HG02840 (cell line): ENCODE results near the gene DDX23.

Experiments used
- ATAC-seq: cut with Tn5 transposase; IDR thresholded peaks from one replicate; pipeline ENCODE4 v1.9.1; 2021; ENCODE audit warnings: mild to moderate bottlenecking, moderate library complexity, moderate number of reproducible peaks; ENCODE audit not compliant: unreplicated experiment, low FRiP score

Gene DDX23

DNA sequence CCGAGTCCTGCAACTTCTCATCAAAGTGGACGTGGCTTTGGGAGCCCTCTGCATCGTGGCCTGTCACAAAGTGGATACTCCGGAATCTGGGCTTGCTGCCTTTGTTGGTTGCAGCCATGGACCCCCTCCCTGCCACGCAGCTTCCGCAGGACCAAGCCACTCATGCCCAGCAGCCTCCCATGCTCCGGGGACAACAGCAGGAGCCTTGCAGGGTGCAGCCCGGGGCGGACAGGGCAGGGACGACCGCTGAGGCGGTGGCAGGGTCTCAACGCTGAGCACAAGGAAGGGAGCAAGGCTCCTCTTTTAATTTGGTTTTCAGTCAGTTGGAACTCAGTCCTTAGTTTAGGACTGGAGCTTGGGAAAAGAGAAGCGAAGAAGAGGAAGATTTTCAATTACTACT is 51.0 kb downstream of the DDX23 start:
- no peak for ATAC-seq

DNA sequence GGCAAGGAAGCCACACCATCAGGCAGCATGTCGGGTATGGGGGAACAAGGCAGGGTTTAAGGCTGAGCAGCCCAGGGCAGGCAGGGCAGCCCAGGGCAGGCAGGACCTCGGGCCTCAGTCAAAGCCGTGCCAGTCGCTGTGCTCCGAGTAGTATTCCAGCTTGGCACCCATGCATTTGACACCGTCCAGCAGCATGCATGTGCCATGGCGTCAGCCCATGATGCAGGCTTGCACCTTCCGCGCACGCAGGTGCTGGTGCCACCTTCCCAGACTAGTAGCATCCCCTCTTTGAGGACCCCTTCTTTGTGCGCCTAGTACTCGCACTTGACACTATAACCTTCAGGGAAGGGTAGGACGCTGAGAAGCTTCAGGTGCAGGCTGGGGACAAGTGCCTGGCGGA is 51.5 kb downstream of the DDX23 start:
- ATAC-seq, result no peak

- no peak for ATAC-seq
These were observed 55.0 kb downstream of the DDX23 start for GRCh38 chr12:48796976-48797375.

DNA sequence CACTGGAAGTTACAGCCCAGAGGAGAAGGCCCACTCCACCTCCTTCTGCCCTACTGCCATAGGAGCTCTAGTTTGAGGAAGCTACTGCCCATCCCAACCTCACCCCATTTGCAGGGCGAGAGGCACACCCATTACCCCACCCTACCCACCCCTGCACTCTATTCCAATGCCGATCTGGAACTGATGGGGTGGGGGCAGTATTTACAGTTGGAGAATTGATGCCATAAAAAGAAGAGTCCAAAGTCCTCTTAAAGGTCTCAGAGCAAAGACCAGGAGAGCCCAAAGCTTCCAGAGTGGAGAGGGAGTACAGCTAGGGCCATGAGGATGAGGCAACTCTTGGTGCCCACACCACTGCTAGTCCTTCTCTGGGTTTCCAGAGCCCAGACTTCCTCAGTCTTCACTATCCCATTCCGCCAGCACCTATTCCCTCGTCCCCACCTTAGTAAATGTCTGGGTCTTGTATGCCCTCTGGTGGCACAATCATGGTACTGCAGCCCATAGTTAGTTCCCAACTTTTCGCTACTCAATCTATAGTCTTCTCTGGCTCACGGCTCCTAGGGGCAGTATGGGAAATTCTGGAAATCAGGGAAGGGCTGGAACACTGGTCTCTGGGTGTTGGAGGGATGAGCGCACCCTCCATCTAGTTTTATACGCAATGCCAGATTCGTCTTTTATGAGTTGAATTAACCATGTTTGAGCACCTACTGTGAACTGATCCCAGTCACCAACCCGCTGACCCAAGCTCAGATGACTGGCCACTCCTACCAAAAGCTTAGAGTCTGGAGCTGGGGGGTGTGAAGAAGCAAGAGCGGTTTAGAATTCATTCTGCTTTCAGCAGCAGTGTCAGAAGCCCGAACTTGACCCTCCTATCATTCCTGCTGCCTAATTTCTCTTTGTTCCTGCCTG is 56.2 kb downstream of the DDX23 start:
- no peak for ATAC-seq

DNA sequence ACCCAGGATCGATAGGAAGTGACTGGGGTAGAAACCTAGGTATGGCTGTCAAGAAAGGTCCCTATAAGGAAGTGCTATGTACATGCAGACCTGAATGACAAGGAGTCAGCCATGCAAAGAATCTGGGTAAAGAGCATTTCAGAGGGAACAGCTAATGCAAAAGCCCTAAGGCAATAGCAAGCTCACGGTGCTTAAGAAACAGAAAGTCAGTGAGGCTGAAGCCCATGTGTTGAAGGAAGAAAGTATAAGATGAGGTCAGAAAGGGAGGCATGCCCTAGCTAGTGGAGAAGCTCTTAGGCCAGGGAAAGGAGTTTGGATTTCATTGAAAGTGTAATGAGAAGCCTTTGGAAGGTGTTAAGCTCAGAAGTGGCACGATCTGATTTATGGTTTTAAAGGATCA is 57.1 kb downstream of the DDX23 start:
- ATAC-seq, result no peak

DNA sequence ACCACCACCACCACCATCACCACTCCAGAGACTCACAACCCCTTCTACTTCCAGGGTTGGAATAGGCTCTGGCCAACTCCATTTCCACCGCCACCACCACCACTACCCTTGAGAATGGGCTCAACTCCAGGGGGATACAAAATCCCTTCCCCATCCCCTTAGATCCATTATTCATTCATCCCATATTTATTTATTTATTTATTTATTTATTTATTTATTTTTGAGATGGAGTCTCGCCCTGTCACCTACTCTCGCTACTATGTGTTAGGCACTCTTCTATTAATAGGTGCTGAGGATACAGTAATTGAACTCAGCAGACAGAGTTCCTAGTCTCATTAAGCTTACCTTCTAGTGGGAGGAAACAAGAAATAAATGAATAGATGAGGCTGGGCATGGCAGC is 58.3 kb downstream of the DDX23 start:
- no peak for ATAC-seq

DNA sequence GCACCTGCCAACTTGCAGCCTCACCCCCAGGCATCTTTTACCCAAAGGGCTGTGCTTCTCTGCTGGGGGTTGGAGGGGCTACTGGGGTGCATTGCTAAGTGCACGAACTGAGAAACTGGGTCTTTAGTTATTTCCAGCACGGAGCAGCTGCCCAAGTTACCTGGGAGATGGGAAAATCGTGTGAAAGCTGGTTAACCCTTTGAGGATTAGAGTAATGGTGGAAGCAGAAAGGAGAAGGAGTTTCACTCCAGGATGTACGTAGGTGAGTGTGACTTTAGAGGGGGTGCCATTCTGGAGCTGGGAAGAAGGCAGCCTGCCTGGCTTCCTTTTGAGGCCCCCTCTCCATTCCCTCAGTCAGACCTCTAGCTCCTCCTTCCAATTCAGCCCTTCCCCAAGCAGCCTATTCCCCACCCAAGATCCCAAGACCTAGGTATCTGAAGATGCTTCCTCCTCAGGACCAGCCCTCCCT is 62.1 kb downstream of the DDX23 start:
- ATAC-seq, result no peak

- ATAC-seq, result no peak
These were observed 62.8 kb downstream of the DDX23 start, which contains the start of gene ADCY6 for GRCh38 chr12:48788854-48789775. Gene ADCY6, minus strand, starts transcription at chr12:48789089. Its CDS starts 5,655 bp downstream, at chr12:48783434.

- ATAC-seq, result no peak
These were observed 63.5 kb downstream of the DDX23 start for GRCh38 chr12:48788524-48788853.

- no peak for ATAC-seq
These were observed 64.0 kb downstream of the DDX23 start for GRCh38 chr12:48787791-48788523.

- no peak for ATAC-seq
These were observed 65.1 kb downstream of the DDX23 start for GRCh38 chr12:48786591-48787544.

DNA sequence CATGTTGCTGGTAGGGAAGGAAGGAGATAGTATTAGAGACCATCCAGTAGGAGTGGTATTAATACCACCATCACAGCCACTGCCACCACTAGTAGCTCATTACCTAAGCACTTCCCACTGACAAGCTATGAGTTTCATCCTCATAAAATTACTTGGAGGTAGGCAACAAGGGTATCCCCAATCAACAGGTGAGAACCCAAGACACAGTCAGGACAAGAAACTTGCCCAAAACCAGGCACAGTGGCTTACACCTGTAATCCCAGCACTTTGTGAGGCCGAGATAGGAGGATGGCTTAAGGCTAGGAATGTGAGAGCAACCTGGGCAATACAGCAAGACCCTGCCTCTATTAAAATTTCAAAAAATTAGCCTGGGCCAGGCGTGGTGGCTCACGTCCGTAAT is 68.5 kb downstream of the DDX23 start:
- ATAC-seq, result no peak

DNA sequence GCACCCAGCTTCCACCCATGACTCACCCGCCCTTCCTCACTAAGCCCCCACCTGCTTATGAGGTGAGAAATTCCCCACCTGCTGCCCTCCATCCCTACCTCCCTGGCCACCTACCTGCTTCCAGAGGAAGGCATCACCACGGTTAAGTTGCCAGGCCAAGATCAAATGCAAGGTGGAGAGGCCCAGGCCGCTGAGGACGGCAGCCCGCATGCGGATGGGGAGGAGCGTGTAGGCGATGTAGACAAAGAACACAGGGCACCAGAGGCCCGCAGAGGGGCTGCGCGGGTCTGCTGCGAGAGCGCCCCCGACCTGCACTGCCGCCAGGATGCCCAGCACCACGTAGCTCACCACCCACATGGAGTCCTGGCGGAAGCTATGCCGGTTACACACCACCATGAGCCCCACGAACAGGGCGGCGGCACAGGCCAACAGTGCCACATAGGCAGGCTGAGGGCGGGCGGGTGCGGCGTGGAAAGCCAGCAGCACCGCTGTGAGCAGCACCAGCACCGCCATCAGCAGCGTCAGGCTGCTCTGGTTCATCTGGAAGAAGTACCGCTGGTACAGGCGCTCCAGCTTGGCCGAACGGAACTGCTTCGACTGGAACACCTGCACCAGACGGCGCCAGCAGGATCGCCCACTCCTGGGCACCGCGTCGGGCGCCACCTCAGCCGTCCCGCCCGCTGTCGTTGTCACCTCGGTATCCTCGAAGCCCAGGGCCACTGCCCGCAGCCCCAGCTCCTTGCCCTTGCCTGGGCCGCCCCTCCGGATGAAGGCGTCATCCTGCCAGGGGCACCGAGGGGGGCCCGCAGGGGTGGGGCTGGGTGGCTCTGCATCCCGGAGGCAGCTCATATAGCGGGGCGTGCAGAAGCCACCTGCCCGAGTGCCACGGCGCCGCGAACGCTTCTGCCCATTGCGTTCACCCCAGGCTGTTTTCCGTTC is 69.2 kb downstream of the DDX23 start:
- no peak for ATAC-seq

- ATAC-seq, result no peak
These were observed 70.1 kb downstream of the DDX23 start for GRCh38 chr12:48781750-48782456.

GRCh38 chr12:48780381-48781025 is 71.5 kb downstream of the DDX23 start:
- no peak for ATAC-seq

DNA sequence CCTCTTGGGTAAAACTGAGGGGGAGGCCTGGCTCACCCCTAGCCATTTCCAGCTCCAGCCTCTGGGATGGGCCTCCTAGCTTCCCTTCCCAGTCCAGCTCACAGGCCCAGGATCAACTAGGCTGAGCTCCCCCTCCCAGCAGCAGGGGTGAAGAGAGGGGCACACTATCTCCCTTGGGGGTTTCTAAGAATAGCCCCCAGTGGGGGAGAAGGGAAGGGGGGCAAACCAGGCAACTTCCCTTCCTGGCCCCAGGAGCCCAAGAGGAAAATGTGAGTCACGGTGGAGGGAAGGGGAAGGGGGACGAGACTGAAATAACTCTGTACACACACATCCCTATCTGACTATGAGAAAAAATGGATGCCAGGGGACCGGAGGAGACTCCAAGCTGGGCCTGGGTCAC is 72.1 kb downstream of the DDX23 start:
- ATAC-seq, result no peak
